ENCODE data around the gene ULK4. TPM values are rescaled to one million over a fixed set of nuclear protein-coding genes. Genes with fewer than 3 reads are reported as not detected.

Gene ULK4
- total RNA-seq, 1 experiment from 2014 or later = 4.2 TPM

DNA sequence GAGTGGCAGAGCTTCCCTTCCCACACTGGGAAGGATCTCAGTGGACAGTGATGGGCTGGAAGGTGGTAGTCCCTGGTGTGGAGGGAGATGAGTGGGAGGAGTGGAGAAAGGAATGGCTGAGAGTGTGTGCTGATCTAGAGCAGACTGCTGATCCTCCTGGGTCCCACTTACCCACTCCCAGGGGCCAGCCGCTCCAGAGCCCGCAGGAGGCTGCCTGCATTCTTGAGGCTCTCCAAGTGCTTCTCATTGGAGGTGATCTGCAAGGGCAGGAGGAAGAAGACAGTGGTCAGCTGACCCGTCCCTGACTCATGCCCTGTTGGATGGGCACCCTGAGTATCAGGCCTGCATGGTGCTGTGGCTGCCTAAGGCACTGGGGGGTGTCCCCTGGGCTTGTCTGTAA lies 712.6 kb downstream of the ULK4 start:
- BruUV-seq (replicated peaks) = no TSS peak
- H3K27ac Mint-ChIP-seq (ENCODE audit: unreplicated experiment) = no peak overlapping the region
- ChIA-PET POLR2A (no interaction called here), CTCF (no interaction called here)
- H3K9me3 Mint-ChIP-seq (ENCODE audit: unreplicated experiment) = peaks cover 20% of the 10 kb centered on the region
- no peak overlapping the region for H3K4me3 Mint-ChIP-seq (ENCODE audit: unreplicated experiment)
- H3K27me3 Mint-ChIP-seq (ENCODE audit: insufficient read depth, unreplicated experiment) = no peaks in the 10 kb centered on the region
- TF ChIP-seq, protein P1, sequence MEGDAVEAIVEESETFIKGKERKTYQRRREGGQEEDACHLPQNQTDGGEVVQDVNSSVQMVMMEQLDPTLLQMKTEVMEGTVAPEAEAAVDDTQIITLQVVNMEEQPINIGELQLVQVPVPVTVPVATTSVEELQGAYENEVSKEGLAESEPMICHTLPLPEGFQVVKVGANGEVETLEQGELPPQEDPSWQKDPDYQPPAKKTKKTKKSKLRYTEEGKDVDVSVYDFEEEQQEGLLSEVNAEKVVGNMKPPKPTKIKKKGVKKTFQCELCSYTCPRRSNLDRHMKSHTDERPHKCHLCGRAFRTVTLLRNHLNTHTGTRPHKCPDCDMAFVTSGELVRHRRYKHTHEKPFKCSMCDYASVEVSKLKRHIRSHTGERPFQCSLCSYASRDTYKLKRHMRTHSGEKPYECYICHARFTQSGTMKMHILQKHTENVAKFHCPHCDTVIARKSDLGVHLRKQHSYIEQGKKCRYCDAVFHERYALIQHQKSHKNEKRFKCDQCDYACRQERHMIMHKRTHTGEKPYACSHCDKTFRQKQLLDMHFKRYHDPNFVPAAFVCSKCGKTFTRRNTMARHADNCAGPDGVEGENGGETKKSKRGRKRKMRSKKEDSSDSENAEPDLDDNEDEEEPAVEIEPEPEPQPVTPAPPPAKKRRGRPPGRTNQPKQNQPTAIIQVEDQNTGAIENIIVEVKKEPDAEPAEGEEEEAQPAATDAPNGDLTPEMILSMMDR (IDR thresholded peaks at IDR 0.05; ENCODE audit: insufficient read depth in 1 of 2, low read depth in 1 of 2, low read length in 1 of 2, severe bottlenecking in 1 of 2, unreplicated experiment in 1 of 2) = no peak
- peaks cover 10% of the 10 kb centered on the region for H3K36me3 Mint-ChIP-seq (ENCODE audit: insufficient read depth, unreplicated experiment)
- DNase-seq = no peak
- no peaks in the 10 kb centered on the region for H3K9me3 ChIP-seq
- H3K4me1 Mint-ChIP-seq (ENCODE audit: low read depth, unreplicated experiment) = no peaks in the 10 kb centered on the region
- no peak overlapping the region for H3K4me3 ChIP-seq (ENCODE audit: low read depth, low read length)
- peaks cover 6% of the 10 kb centered on the region; the same call in 1 of the 2 replicates for H3K4me1 ChIP-seq
- intact Hi-C loops (cut with micrococcal nuclease; ENCODE audit: unreplicated experiment) = no loop called here
- no peaks in the 10 kb centered on the region for H3K36me3 ChIP-seq (ENCODE audit: control insufficient read depth, insufficient read depth, low read length)
- no peaks in the 10 kb centered on the region for H3K27me3 ChIP-seq (replicated peaks; ENCODE audit: control insufficient read depth, insufficient read depth, low read length)

DNA sequence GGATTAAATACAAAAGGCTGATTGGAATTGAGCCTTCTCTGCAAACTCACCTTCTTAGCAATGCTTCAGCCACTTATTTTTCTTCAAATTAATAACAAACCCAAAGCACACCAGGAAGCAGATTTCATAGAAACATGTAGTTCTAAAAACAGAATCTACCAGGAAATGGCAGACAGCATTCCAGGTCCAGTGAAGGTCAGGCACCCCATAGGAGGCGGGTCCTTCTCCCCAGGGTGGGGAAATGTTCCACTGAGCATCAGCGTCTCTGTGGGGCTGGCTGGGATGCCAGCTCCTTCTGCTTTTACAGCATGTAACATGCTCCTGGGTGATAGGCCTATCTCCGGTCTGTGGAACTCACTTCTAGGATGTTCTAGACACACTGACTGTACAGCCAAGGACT lies 713.4 kb downstream of the ULK4 start:
- intact Hi-C loops (cut with micrococcal nuclease; ENCODE audit: unreplicated experiment) = no loop called here
- Mint-ChIP-seq H3K9me3 (ENCODE audit: unreplicated experiment) (peaks cover 14% of the 10 kb centered on the region), H3K27ac (ENCODE audit: unreplicated experiment) (no peak overlapping the region), H3K36me3 (ENCODE audit: insufficient read depth, unreplicated experiment) (peaks cover 18% of the 10 kb centered on the region), H3K4me3 (ENCODE audit: unreplicated experiment) (no peak overlapping the region), H3K27me3 (ENCODE audit: insufficient read depth, unreplicated experiment) (no peaks in the 10 kb centered on the region), H3K4me1 (ENCODE audit: low read depth, unreplicated experiment) (no peaks in the 10 kb centered on the region)
- TF ChIP-seq, protein P1 (IDR thresholded peaks at IDR 0.05; ENCODE audit: insufficient read depth in 1 of 2, low read depth in 1 of 2, low read length in 1 of 2, severe bottlenecking in 1 of 2, unreplicated experiment in 1 of 2) = no peak
- POLR2A ChIA-PET = no interaction called here
- Histone ChIP-seq H3K36me3 (ENCODE audit: control insufficient read depth, insufficient read depth, low read length) (no peaks in the 10 kb centered on the region), H3K9me3 (no peaks in the 10 kb centered on the region), H3K4me3 (ENCODE audit: low read depth, low read length) (no peak overlapping the region), H3K4me1 (peaks cover 6% of the 10 kb centered on the region; the same call in 1 of the 2 replicates), H3K27me3 (replicated peaks; ENCODE audit: control insufficient read depth, insufficient read depth, low read length) (no peaks in the 10 kb centered on the region)
- no peak for DNase-seq
- CTCF ChIA-PET = no interaction called here
- BruUV-seq (replicated peaks) = no TSS peak

DNA sequence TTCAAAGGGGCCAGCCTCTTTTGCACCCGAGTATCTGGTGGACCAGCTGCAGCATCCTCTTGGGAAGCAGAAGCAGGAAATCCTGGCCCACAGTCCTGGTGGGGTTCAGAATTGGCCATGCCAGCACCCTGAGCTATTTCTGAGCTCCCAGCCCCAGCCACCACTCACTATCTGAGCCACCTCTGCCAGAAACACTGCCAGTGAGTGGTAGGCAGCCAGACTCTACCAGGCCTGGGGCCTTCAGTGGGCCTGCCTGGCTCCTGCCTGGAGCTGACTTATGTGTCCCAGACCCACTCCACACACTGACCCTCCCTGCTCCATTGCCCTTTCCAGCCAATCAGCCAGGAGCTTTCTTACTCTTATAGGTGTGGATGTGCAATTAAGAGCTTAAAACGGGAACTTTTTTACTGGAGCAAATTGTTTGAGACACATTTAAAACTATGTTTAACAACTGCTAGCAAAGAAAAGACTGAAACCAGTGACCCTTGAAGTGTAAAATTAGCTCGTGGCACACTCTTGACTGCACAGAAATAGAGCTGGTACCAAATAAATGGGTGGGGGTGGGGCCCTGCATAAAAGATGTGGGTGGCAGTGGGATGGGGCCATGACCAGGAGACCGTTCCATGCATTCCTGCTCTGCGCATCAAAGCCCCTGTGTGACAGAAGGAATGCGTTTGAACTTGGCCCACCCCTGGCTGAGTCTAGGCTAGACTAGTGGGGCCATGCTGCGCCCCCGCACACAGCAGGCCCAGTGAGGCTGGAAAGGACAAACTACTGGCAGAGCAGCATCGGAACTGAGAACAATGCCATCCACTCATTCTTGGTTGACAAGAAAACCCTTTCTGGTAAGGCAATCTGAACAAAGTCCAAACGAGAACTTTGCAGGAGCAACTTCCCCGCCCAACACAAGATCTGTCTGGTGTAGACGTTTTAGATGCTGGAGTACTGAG lies 714.6 kb downstream of the ULK4 start:
- POLR2A ChIA-PET = no interaction called here
- Mint-ChIP-seq H3K9me3 (ENCODE audit: unreplicated experiment) (peaks cover 2% of the 10 kb centered on the region), H3K36me3 (ENCODE audit: insufficient read depth, unreplicated experiment) (peaks cover 30% of the 10 kb centered on the region), H3K27ac (ENCODE audit: unreplicated experiment) (no peak overlapping the region), H3K4me1 (ENCODE audit: low read depth, unreplicated experiment) (no peaks in the 10 kb centered on the region), H3K27me3 (ENCODE audit: insufficient read depth, unreplicated experiment) (no peaks in the 10 kb centered on the region), H3K4me3 (ENCODE audit: unreplicated experiment) (no peak overlapping the region)
- no peak for DNase-seq
- no peaks in the 10 kb centered on the region for H3K9me3 ChIP-seq
- intact Hi-C loops (cut with micrococcal nuclease; ENCODE audit: unreplicated experiment) = no loop called here
- BruUV-seq (replicated peaks) = no TSS peak
- H3K4me3 ChIP-seq (ENCODE audit: low read depth, low read length) = no peak overlapping the region
- H3K36me3 ChIP-seq (ENCODE audit: control insufficient read depth, insufficient read depth, low read length) = no peaks in the 10 kb centered on the region
- CTCF ChIA-PET = no interaction called here
- TF ChIP-seq, protein P1 (IDR thresholded peaks at IDR 0.05; ENCODE audit: insufficient read depth in 1 of 2, low read depth in 1 of 2, low read length in 1 of 2, severe bottlenecking in 1 of 2, unreplicated experiment in 1 of 2) = no peak
- H3K4me1 ChIP-seq = peaks cover 6% of the 10 kb centered on the region; the same call in 1 of the 2 replicates
- H3K27me3 ChIP-seq (replicated peaks; ENCODE audit: control insufficient read depth, insufficient read depth, low read length) = no peaks in the 10 kb centered on the region
